Measurements from ENCODE around the gene POM121C.
A peak's percentile ranks its signal among the peaks of the same experiment; 100 is the strongest.
"Not testable (repeated sequence)": the region's sequence is repeated elsewhere in the genome, so short reads cannot be mapped to it uniquely, and the experiment has no call there.

Gene POM121C

DNA sequence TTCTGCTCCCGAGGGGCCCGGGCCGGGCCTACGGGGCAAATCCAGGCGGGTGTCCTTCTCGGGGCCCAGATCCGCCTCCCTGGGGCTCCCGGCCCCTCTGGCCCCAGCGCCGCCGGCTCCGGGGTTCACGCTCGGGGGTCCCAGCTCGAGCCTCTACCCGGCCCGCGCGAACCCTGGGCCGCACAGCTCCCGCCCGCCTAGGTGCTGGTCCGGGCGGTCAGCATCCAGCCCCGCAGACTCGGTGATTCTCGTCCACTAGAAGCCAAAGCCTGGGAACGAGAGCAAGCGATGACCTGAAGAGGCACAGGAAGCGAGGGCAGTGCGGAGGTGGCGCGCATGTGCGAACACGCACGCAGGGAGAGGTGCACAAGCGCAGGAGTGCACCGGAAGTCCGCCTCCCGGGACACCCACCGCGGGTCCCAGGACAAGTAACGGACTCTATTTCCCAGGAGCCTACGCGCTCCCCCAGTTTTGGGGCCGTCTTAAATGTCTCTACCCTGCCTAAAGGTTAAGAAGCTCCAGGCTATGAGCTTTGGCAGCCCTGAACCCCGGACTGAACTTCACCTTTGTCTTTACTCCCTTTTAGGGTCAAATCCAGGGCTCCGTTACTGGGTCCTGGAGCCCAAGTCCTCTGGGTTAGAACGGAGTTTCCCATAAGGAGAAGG is at the start of gene POM121C:
TSS of gene POM121C (minus strand) at position 321 of the 665 bp plus-strand sequence. CDS start 44,803 bp downstream, outside the sequence.
- peak; percentile 77 to 90 for DNase-seq (ENCODE audit: extremely low read depth in 1 of 2, low read depth in 1 of 2)

- DNase-seq (ENCODE audit: extremely low read depth in 1 of 2, low read depth in 1 of 2), result no peak
Observed at GRCh38 chr7:75534727-75535307, 48.7 kb upstream of the POM121C start.

GRCh38 chr7:75533926-75534325 is 47.8 kb upstream of the POM121C start:
- no peak for DNase-seq (ENCODE audit: extremely low read depth in 1 of 2, low read depth in 1 of 2)

DNA sequence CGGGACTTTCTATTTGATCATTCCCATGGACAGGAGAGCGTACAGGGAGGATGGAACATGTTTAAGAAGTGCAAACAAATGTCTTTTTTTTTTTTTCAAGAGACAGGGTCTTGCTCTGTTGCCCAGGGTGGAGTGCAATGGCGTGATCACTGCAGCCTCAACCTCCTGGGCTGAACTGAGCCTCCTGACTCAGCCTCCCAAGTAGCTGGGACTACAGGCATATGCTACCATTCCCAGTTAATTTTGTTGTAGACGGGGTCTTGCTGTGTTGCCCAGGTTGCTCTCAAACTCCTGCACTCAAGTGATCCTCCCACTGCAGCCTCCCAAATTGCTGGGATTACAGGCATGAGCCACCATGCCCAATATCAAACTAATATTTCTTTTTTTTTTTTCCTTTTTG is 46.5 kb upstream of the POM121C start:
- DNase-seq (ENCODE audit: extremely low read depth in 1 of 2, low read depth in 1 of 2), result no peak

GRCh38 chr7:75531359-75531821 is 45.3 kb upstream of the POM121C start:
- no peak for DNase-seq (ENCODE audit: extremely low read depth in 1 of 2, low read depth in 1 of 2)

- peak; percentile 1 for DNase-seq (ENCODE audit: extremely low read depth in 1 of 2, low read depth in 1 of 2)
Observed at GRCh38 chr7:75527224-75527722, 41.2 kb upstream of the POM121C start.

DNA sequence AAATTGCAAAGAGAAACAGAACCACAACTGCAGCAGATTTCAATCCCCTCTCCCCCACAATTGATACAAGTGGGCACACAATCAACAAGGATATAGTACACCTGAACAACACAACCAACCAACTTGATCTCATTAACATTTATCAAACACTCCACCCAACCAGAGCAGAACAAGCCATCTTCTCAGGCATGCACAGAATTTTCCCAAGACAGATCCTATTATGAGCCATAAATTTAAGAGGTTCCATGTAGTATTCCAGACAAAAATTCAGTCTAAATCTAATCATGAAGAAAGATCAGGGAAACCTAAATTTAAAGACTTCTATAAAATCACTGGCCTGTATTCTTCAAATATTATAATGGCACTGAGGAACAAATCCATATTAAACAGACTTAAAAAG is 35.6 kb upstream of the POM121C start:
- not testable (repeated sequence) for DNase-seq (ENCODE audit: extremely low read depth in 1 of 2, low read depth in 1 of 2)

GRCh38 chr7:75518842-75519241 is 32.7 kb upstream of the POM121C start:
- DNase-seq (ENCODE audit: extremely low read depth in 1 of 2, low read depth in 1 of 2), result not testable (repeated sequence)

GRCh38 chr7:75509033-75509432 is 22.9 kb upstream of the POM121C start:
- DNase-seq (ENCODE audit: extremely low read depth in 1 of 2, low read depth in 1 of 2), result not testable (repeated sequence)

GRCh38 chr7:75492020-75492419 is 5.9 kb upstream of the POM121C start, which contains the start of gene SPDYE5:
TSS of gene SPDYE5 (plus strand) at chr7:75492320. CDS start at chr7:75494048, 1,728 bp downstream.
- DNase-seq (ENCODE audit: extremely low read depth in 1 of 2, low read depth in 1 of 2), result not testable (repeated sequence)

DNA sequence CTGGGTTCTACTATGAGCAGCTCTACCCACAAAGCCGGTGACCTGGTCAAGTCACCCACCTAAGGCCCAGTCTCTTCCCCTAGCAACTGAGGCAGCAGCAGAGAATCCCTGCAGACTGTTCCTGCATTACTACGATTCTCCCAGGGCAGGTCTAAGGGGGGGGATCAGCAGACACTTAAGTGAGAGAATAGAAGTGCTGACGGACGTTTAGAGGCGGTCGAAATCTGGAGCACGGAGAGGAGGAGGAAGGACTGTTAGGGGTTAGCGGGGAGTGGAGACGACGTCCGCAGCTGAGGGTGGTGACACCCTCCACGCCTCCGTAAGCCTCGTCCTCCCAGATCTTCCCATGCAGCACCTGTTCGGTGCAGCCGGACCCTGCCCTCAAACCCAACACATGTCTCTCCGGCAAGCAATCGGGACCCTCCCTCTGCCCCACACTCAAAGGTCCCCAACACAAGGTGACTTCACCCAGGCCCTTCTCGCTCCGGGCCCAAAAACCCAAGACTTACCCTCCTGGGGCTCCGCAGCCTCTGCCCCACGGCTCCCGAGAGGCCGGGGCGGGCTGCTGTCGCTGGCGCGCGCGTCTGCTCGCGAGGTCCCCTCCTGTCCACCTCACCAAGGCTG is 632 bp downstream of the POM121C start:
- DNase-seq (ENCODE audit: extremely low read depth in 1 of 2, low read depth in 1 of 2), result not testable (repeated sequence)

DNA sequence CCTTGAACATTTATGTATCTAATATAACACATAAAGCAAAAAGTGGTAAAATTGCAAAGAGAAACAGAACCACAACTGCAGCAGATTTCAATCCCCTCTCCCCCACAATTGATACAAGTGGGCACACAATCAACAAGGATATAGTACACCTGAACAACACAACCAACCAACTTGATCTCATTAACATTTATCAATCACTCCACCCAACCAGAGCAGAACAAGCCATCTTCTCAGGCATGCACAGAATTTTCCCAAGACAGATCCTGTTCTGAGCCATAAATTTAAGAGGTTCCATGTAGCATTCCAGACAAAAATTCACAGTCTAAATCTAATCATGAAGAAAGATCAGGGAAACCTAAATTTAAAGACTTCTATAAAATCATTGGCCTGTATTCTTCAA is 5.8 kb downstream of the POM121C start:
- DNase-seq (ENCODE audit: extremely low read depth in 1 of 2, low read depth in 1 of 2), result not testable (repeated sequence)

GRCh38 chr7:75477457-75477856 is 8.6 kb downstream of the POM121C start:
- not testable (repeated sequence) for DNase-seq (ENCODE audit: extremely low read depth in 1 of 2, low read depth in 1 of 2)

DNA sequence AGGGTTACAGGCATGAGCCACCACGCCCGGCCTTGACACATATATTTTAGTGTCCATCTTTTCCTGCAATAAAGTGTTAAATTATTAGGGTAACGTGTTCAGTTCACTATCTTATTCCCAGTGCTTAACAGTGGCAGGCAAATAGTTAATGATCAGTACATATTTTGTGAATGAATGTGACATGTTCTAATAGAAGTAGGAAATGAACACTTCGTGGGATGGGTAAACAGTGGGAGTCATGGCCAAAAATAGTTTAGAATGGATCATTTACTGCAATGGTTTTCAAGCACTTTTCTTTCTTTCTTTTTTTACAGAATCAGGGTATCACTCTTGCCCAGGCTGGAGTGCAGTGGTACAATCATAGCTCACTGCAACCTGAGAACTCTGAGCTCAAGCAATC is 15.9 kb downstream of the POM121C start:
- DNase-seq (ENCODE audit: extremely low read depth in 1 of 2, low read depth in 1 of 2), result not testable (repeated sequence)

- DNase-seq (ENCODE audit: extremely low read depth in 1 of 2, low read depth in 1 of 2), result not testable (repeated sequence)
Observed at GRCh38 chr7:75460541-75460940, 25.6 kb downstream of the POM121C start.

DNA sequence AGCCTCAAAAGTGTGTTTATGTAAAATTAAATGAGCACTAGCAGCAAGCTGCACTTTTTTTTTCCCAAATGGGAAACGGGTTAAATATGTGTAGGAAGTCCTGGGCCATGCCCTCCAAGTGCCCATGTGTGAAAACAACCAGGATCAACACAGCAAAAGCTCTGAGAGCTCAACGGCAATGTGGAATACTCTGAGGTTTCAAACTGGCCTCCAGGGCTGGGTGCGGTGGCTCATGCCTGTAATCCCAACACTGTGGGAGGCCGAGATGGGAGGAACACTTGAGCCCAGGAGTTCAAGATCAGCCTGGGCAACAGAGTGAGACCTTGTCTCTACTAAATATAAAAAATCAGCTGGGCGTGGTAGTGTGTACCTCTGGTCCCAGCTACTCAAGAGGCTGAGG is 28.1 kb downstream of the POM121C start:
- not testable (repeated sequence) for DNase-seq (ENCODE audit: extremely low read depth in 1 of 2, low read depth in 1 of 2)

- not testable (repeated sequence) for DNase-seq (ENCODE audit: extremely low read depth in 1 of 2, low read depth in 1 of 2)
Observed at GRCh38 chr7:75456403-75456802, 29.7 kb downstream of the POM121C start.

DNA sequence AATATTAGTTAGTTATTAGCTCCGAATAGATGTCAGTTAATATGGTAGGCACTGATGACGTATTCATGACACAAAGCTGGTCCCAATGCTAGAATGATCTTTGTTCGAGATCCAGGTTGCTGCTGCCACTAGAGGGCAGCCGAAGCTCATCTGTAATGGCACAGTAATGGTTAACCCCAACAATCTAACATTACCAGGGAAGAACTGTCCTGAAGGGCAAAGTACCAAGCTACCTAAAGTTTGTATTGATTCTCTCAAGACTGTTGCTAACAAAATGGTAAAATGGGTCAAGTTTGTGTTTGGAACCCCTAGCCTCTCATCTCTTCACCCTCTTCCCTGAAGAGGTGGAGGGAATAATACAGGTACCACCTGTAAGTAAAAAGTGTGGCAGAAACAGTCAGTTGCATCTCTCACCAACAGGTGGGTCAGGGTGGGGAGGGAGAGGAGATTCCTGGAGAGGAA is 33.6 kb downstream of the POM121C start:
- not testable (repeated sequence) for DNase-seq (ENCODE audit: extremely low read depth in 1 of 2, low read depth in 1 of 2)

DNA sequence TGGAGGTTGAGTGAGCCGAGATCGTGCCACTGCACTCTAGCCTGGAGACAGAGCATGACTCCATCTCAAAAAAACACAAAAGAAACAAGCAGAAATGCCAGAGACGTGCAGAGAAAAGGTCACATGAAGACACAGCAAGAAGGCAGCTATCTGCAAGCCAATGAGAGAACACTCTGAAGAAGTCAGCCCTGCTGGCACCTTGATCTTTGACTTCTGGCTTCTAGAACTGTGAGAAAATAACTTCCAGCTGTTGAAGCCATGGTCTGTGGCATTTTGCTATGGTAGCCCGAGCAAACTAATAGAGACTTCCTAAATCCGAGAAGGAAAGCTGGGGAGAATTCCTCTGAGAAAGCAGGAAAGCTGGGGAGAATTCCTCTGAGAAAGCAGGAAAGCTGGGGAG is 36.2 kb downstream of the POM121C start:
- DNase-seq (ENCODE audit: extremely low read depth in 1 of 2, low read depth in 1 of 2), result not testable (repeated sequence)

DNA sequence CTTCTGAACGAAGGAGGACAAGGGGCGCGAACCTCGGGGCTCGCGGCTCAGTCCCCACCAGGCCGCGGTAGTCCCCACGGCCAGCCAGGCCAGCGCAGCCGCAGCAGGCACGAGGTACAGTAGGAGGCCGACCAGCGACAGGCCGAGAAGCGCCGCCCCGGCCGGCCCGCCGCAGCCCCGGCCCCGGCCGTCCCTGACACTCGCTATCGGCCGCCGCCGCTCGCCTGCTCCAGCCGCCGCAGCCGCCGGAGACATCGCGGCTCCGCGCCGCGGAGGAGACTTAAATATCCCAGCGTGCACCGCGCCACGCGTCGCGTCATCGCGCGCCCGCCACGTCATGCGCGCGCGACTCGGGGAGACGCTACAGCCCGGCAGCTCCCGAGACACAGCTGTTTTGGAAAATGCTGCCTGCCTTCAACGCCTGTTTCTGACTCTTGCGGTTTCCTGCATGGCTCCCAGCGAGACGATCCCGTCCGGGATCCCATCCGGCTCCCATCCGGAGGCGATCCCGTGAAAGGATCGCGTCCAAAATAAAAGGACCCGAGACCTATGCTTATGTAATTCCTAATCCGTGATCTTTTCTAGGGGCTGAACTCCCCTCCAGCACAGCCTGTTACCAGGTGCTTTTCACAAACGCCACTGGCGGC is 43.5 kb downstream of the POM121C start:
- DNase-seq (ENCODE audit: extremely low read depth in 1 of 2, low read depth in 1 of 2), result peak in 1 of 2 donors; percentile 10

DNA sequence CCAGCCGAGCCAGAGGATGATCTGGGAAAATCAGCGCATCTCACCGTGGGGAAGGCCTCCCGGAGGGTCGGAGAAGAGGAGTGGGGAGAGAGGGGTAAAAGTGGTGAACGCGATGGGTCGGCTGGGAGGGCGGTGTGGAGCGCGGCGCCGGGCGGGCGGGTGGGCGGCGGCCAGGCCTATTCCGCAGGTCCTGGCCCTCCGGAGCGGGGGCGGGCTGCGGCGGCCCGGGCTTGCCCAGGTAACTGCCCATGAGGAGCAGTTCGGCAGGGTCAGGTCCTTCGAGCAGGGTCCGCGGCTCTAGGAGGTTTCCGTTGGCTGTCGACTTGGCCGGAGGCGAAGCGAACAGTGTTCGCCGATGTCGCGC is 44.0 kb downstream of the POM121C start:
- not testable (repeated sequence) for DNase-seq (ENCODE audit: extremely low read depth in 1 of 2, low read depth in 1 of 2)
